GM19099 (cell line): ENCODE measurements around the gene AGPAT3.

Experiments used
- POLR2A ChIP-seq: IDR thresholded peaks from 3 replicates; pipeline ENCODE4 v1.6.1; 2011; ENCODE audit warnings: low read depth; ENCODE audit not compliant: insufficient read length; ENCODE audit errors: extremely low read depth

AGPAT3 gene

GRCh38 chr21:44011579-44012473 is 146.8 kb downstream of the AGPAT3 start, which contains the start of gene TRAPPC10:
Gene TRAPPC10, plus strand, starts transcription at chr21:44012309. Its CDS starts 185 bp downstream, at chr21:44012494.
- TF ChIP-seq POLR2A: peak; percentile 88

- TF ChIP-seq POLR2A: no peak
Observed at GRCh38 chr21:44012474-44013379, 147.7 kb downstream of the AGPAT3 start.

GRCh38 chr21:44013380-44014088 is 148.5 kb downstream of the AGPAT3 start:
- TF ChIP-seq POLR2A: no peak

GRCh38 chr21:44017601-44018000 is 152.6 kb downstream of the AGPAT3 start:
- TF ChIP-seq POLR2A: no peak

GRCh38 chr21:44018127-44018526 is 153.1 kb downstream of the AGPAT3 start:
- no peak for TF ChIP-seq POLR2A

GRCh38 chr21:44018813-44019567 is 154.0 kb downstream of the AGPAT3 start:
- no peak for TF ChIP-seq POLR2A

- no peak for TF ChIP-seq POLR2A
Observed at GRCh38 chr21:44019568-44019958, 154.5 kb downstream of the AGPAT3 start.

GRCh38 chr21:44020551-44020950 is 155.5 kb downstream of the AGPAT3 start:
- TF ChIP-seq POLR2A: no peak

GRCh38 chr21:44021064-44021463 is 156.0 kb downstream of the AGPAT3 start:
- no peak for TF ChIP-seq POLR2A

GRCh38 chr21:44024257-44024656 is 159.2 kb downstream of the AGPAT3 start:
- TF ChIP-seq POLR2A: no peak

GRCh38 chr21:44024887-44025353 is 159.9 kb downstream of the AGPAT3 start:
- no peak for TF ChIP-seq POLR2A

- no peak for TF ChIP-seq POLR2A
Observed at GRCh38 chr21:44027607-44028286, 162.7 kb downstream of the AGPAT3 start.

GRCh38 chr21:44028287-44028659 is 163.2 kb downstream of the AGPAT3 start:
- no peak for TF ChIP-seq POLR2A

GRCh38 chr21:44029460-44030087 is 164.6 kb downstream of the AGPAT3 start:
- no peak for TF ChIP-seq POLR2A

GRCh38 chr21:44035244-44035643 is 170.2 kb downstream of the AGPAT3 start:
- no peak for TF ChIP-seq POLR2A
